Spinal cord (tissue), 10 donors: ENCODE measurements around the gene SOX10. TPM values are rescaled to one million over a fixed set of nuclear protein-coding genes. Genes with fewer than 3 reads are reported as not detected.

ENCODE experiments used
- DNase-seq, 6 donors: peaks; one replicate each; pipeline versions ENCODE4 v3.0.0 to v3.0.0-alpha.2; 2013 to 2015; ENCODE audit warnings: low spot score in 6 of 6, low read depth in 4 of 6
- H3K27ac ChIP-seq: one replicate; pipeline ENCODE4 v1.5.1; 2013; ENCODE audit warnings: low read depth, low read length, control low read depth
- H3K27me3 ChIP-seq: one replicate; pipeline ENCODE4 v1.6.1; 2013; ENCODE audit warnings: low read length; ENCODE audit not compliant: control insufficient read depth, insufficient read depth
- H3K36me3 ChIP-seq: one replicate; pipeline ENCODE4 v1.6.1; 2013; ENCODE audit warnings: low read length; ENCODE audit not compliant: control insufficient read depth, insufficient read depth
- H3K4me1 ChIP-seq: one replicate; pipeline ENCODE4 v1.6.1; 2013; ENCODE audit warnings: low read length; ENCODE audit not compliant: control insufficient read depth, insufficient read depth
- H3K4me3 ChIP-seq: one replicate; pipeline ENCODE4 v1.5.1; 2013; ENCODE audit warnings: low read depth, low read length, control low read depth
- H3K9me3 ChIP-seq: one replicate; pipeline ENCODE4 v1.6.1; 2013; ENCODE audit warnings: low read length; ENCODE audit not compliant: control insufficient read depth, insufficient read depth
- WGBS: methylation state at CpG from one replicate; pipeline ENCODE4 v1.1.5; 2013; ENCODE audit warnings: missing lambda C conversion rate; ENCODE audit not compliant: insufficient coverage; 5-methylcytosine and 5-hydroxymethylcytosine counted together
- polyA plus RNA-seq, 2 donors: library from polyadenylated mRNA; unstranded; fragments of 120-200 nt; gene quantifications; one replicate each; pipeline ENCODE4 v1.2.1, GENCODE V29; 2013; ENCODE audit not compliant: insufficient read length in 2 of 2
- total RNA-seq, 2 donors: library from RNA; depleted of rRNA in 1 of 2; stranded (reverse); fragments of 120-200 nt in 1 of 2; fragments of >200 nt in 1 of 2; gene quantifications; one replicate each; pipeline versions ENCODE4 v1.2.3 to v1.2.4, GENCODE V29; 2013 to 2014
- donor health status: healthy.

Gene SOX10
- total and polyA plus RNA-seq, 4 donors, result 28.8 to 304 (median 152) TPM

DNA sequence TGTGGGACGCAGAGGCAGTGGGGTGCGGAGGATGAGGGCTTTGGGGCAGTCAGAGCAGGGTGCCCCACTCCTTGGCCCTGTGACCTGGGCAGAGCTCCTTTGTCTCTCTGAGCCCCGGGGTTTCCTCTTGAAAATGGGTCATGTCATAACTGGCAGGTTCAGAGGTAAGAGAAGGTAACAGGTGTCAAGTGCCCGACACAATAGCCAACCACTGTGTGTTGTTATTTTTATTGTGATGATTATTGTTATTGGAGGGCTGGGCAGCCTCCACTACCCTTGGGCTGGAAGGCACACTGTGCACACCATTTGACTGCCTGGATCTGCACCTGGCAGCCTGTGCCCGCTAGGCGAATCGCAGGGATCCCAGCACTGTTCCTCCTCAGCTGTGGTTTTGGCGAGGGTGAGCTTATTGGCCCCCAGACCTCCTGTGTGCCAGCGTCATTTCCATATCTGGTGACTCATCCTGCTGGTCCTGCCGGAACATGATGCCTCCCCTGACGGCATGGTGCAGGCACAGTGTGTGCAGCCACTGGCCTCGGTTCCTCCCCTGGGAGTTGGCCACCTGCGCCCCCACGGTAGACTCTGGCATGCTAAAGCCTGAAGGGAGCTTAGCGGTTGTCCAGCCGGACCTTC, 15.4 kb upstream of the SOX10 start:
- 46% methylated on average over 15 of the region's 16 CpGs for WGBS
- Histone ChIP-seq H3K4me3 (no peak overlapping the region), H3K36me3 (peaks cover 48% of the 10 kb centered on the region), H3K27me3 (no peaks in the 10 kb centered on the region), H3K27ac (peak overlapping the region; percentile 88), H3K9me3 (no peaks in the 10 kb centered on the region), H3K4me1 (peaks cover 58% of the 10 kb centered on the region)
- DNase-seq, result peak in 2 of 6 donors; percentile 28 to 49

DNA sequence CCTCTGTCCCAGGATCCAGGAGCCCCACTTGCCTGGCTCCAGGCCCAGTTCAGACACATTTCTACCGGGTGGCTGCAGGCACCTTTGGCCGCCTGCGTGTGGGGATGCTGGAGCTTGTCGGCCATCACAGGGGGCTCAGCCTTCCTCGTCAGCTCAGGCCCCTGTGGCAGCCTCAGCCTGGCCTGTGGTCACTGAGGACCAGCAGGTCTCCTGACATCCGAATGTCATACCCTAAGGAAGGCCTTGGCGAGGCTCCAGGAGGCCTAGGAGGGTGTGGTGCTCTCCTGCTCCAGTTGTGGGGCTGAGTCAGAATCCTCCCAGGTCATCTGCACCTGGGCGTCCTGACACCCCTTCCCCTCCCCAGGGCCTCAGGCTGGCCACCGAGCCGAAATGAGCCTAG, 14.9 kb upstream of the SOX10 start:
- Histone ChIP-seq H3K4me1 (peaks cover 61% of the 10 kb centered on the region), H3K4me3 (no peak overlapping the region), H3K36me3 (peaks cover 48% of the 10 kb centered on the region), H3K9me3 (no peaks in the 10 kb centered on the region), H3K27ac (peak overlapping the region; percentile 88), H3K27me3 (no peaks in the 10 kb centered on the region)
- WGBS, result 40% methylated on average over 5 of the region's 10 CpGs
- no peak for DNase-seq

DNA sequence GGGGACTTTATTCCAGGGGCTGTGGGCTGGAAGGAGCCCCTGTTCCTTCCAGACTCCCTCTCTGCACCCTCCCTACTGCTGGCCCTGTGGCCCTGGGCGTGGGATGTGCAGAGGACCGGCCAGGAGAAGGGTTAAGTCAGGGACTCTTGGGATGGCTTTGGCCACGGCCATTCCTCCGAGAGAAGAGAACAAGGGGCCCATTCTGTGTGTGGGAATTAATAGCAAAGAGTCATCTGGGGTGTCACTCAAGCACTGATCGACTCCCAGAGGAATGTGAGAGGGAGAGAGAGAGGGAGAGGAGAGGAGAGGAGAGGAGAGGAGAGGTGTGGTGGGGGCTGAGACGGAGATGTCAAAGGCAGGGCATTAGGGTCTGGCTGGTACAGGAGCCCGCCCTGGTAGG, 14.2 kb upstream of the SOX10 start:
- 46% methylated on average over 3 of the region's 7 CpGs for WGBS
- DNase-seq, result peak in 3 of 6 donors; percentile 28 to 71 (median 33)
- Histone ChIP-seq H3K36me3 (peaks cover 54% of the 10 kb centered on the region), H3K4me1 (peaks cover 61% of the 10 kb centered on the region), H3K27me3 (no peaks in the 10 kb centered on the region), H3K9me3 (no peaks in the 10 kb centered on the region), H3K27ac (peak overlapping the region; percentile 88), H3K4me3 (no peak overlapping the region)

DNA sequence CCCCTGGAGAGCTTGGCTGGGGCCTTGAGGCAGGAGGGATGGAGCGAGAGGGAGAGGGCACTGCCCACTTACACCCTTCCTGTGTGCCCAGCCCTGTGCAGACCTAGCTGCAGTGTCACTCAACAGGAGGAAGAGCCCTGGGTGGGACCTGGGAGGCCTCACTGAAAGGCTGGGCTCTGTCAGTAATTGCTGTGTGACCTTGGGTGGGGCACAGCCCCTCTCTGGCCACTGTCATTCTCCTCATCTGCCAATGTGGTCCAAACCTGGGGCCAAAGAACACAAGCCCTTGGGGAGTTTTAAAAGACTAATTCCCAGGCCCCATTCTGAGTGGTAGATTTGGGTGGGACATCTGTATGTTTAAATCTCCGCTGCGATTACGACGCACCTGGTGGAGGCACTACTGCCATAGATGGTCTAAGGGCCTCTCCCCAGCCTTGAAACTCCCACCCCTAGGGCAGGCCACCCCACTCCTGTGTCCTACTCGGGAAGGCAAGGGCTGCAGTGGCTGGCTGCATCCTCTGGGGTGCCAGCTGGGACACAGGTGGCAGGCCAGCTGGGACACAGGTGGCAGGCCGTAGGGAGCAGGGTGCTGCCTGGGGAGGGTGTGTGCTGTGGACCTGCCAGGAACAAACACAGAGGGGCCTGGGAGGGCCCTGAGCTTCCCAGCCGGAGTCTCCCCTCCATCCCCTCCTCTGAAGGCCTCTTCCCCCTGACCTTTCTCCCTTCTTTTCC, 12.3 kb upstream of the SOX10 start:
- 91% methylated on average over 6 of the region's 8 CpGs for WGBS
- no peaks in the 10 kb centered on the region for H3K9me3 ChIP-seq
- no peak overlapping the region for H3K4me3 ChIP-seq
- H3K27me3 ChIP-seq, result no peaks in the 10 kb centered on the region
- H3K4me1 ChIP-seq, result peaks cover 64% of the 10 kb centered on the region
- DNase-seq, result no peak
- peak overlapping the region; percentile 88 for H3K27ac ChIP-seq
- H3K36me3 ChIP-seq, result peaks cover 53% of the 10 kb centered on the region

DNA sequence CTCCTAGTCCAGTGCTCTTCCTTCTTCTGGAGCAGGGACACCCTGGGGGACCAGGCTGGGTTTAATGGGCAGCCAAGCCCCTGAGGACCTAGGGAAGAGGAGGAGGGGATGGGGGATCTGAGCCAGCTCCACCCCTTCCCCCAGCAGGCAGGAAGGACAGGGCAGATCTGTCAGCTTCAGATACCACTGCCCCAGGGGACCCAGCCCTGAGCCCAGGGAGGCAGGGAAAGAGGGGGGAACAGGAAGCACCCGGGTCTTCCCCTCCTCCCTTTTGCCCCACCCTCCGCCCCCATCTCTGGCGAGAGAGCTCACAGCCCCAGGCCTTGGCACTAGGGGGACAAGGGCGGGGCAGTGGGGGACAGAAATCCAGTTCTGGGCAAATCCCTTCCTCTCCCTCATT, 11.7 kb upstream of the SOX10 start:
- no peaks in the 10 kb centered on the region for H3K9me3 ChIP-seq
- 60% methylated on average over 2 of the region's 4 CpGs for WGBS
- H3K27ac ChIP-seq, result peak overlapping the region; percentile 88
- H3K4me3 ChIP-seq, result no peak overlapping the region
- peaks cover 61% of the 10 kb centered on the region for H3K4me1 ChIP-seq
- no peak for DNase-seq
- peaks cover 53% of the 10 kb centered on the region for H3K36me3 ChIP-seq
- H3K27me3 ChIP-seq, result no peaks in the 10 kb centered on the region

DNA sequence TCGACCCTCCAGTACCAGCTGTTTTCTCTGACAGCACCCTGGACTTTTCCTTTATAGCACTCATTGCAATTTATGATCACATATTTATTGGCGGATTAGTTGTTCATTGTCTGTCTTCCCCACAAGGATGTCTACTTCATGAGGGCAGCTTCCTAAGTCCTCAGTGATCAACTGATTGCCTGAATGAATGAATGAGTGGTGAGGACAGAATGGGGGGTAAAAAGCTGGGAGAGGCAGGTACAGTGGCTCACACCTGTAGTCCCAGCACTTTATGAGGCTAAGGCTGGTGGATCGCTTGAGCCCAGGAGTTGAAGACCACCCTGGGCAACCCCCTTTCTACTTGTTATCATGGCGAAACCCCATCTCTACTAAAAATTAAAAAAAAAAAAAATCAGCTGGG, 11.1 kb upstream of the SOX10 start:
- Histone ChIP-seq H3K27ac (no peak overlapping the region), H3K36me3 (peaks cover 54% of the 10 kb centered on the region), H3K4me3 (no peak overlapping the region), H3K9me3 (no peaks in the 10 kb centered on the region), H3K27me3 (no peaks in the 10 kb centered on the region), H3K4me1 (peaks cover 59% of the 10 kb centered on the region)
- no CpG with 5 or more reads among the region's 4 CpGs for WGBS
- no peak for DNase-seq

DNA sequence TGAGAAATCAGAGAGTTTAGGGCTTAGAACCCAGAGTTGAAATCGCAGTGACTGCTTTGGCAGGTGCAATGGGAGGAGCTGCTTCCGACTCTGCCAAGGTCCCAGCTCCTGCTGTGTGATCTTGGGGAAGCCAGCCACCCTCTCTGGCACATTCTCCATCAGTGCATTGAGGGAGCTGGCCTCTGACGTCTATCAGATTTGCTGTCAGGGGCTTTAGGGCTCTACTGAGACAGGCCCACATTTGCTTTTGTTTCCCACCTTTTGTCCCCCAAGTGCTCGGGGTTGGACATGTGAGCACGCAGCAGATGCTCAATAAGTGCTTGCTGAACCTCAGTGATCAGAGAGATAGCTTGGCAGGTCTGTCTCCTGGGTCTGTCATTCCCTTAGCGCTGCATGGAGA, 10.6 kb upstream of the SOX10 start:
- peaks cover 59% of the 10 kb centered on the region for H3K4me1 ChIP-seq
- WGBS, result 81% methylated on average over 6 of the region's 6 CpGs

DNA sequence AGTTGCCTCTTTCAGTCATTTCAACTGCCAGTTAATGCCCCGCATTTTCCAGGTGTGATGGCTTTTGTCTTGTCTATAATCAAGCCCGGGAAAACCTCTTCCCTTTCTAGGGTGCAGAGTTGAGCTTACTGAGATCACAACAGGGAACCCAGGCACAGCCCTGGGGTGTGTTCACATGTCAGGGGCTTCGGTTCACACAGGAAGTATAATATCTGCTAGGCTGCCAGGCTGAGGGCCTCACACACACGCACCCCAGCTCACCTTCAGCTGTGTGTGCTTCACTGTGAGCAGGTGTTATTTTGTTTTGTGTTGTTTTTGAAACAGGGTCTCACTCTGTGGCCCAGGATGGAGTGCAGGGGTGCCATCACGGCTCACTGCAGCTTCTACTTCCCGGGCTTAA, 9.7 kb upstream of the SOX10 start:
- no peak for DNase-seq
- H3K9me3 ChIP-seq, result no peaks in the 10 kb centered on the region
- H3K4me1 ChIP-seq, result peaks cover 58% of the 10 kb centered on the region
- 71% methylated on average over 3 of the region's 6 CpGs for WGBS
- H3K4me3 ChIP-seq, result no peak overlapping the region
- H3K27me3 ChIP-seq, result no peaks in the 10 kb centered on the region
- H3K36me3 ChIP-seq, result peaks cover 55% of the 10 kb centered on the region
- no peak overlapping the region for H3K27ac ChIP-seq

More for the DNA sequence above, 10.6 kb upstream of the SOX10 start:
- Histone ChIP-seq H3K36me3 (peaks cover 58% of the 10 kb centered on the region), H3K27me3 (no peaks in the 10 kb centered on the region), H3K4me3 (no peak overlapping the region), H3K27ac (peak overlapping the region; percentile 3), H3K9me3 (no peaks in the 10 kb centered on the region)
- no peak for DNase-seq

DNA sequence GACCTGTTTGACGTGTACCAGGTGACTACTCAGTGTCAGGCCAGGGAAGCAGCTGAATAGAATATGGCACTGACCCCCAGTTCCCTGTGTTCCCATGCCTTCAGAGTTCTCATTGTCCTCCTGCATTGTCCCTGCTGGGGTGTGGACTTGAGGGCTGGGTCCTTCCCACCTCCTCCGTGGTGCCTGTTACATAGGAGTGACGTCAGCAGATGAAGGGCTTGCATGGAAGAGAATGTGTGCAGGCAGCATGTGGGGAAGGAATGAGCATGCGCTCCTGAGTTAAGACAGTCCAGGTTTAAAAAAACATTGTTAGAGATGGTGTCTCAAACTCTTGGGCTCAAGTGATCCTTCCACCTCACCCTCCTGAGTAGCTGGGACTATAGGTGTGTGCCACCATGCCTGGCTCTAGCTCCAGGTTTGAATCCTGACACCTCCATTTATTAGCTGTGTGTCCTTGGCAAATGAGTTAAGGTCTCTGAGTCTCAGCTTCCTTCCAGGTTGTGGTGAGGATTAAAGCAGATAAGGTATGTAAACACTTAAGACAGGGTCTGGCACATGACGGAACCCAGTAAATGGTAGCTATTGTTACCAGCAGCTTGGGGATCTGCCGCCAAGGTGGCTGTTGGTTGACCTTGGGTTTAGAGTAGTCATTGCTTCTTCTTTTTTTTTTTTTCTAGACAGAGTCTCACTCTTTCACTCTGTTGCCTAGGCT, 7.5 kb upstream of the SOX10 start:
- no peak overlapping the region for H3K27ac ChIP-seq
- H3K27me3 ChIP-seq, result no peaks in the 10 kb centered on the region
- no peak for DNase-seq
- peaks cover 54% of the 10 kb centered on the region for H3K4me1 ChIP-seq
- 64% methylated on average over 3 of the region's 6 CpGs for WGBS
- H3K9me3 ChIP-seq, result no peaks in the 10 kb centered on the region
- H3K4me3 ChIP-seq, result no peak overlapping the region
- H3K36me3 ChIP-seq, result peaks cover 46% of the 10 kb centered on the region
